Fibroblast of skin of scalp (primary cell): ENCODE data around the gene ZNF526.
"Not testable (repeated sequence)": the region's sequence is repeated elsewhere in the genome, so short reads cannot be mapped to it uniquely, and the experiment has no call there.

ENCODE experiments used
- DNase-seq: peaks from one replicate; pipeline ENCODE4 v3.0.0-alpha.2; 2013

The ZNF526 gene

DNA sequence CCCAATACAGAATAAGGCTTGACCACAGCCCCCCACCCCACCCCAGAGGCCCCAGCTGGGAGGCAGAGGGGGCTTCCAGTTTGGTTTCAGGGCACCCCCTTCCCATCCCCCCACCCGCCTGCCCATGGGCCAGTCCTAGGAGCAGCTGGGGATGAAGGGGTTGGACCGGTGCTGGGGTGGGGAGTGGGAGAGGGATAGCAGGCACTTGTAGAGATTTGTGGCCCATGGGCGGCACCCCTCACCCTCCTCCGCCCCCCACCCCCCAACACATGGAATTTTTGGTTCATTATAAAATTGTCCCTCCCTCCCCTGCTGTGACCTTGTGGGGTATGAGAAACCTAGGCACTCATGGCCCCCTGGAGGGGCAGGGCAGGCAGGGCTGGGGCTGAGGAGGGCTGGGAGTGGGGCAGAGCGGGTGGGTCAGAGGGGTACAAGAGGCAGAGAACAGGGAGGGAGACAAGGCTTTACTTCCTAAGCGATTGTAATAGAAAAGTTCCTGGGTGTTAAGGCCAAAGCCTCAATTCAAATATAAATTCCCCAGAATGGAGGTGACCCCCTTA lies 27.6 kb downstream of the ZNF526 start:
- DNase-seq = no peak

GRCh38 chr19:42248270-42249148 lies 28.4 kb downstream of the ZNF526 start:
- no peak for DNase-seq

GRCh38 chr19:42249149-42249750 lies 29.1 kb downstream of the ZNF526 start:
- no peak for DNase-seq

GRCh38 chr19:42249769-42250168 lies 29.7 kb downstream of the ZNF526 start:
- DNase-seq = no peak

- no peak for DNase-seq
Observed at GRCh38 chr19:42250183-42250665, 30.1 kb downstream of the ZNF526 start.

DNA sequence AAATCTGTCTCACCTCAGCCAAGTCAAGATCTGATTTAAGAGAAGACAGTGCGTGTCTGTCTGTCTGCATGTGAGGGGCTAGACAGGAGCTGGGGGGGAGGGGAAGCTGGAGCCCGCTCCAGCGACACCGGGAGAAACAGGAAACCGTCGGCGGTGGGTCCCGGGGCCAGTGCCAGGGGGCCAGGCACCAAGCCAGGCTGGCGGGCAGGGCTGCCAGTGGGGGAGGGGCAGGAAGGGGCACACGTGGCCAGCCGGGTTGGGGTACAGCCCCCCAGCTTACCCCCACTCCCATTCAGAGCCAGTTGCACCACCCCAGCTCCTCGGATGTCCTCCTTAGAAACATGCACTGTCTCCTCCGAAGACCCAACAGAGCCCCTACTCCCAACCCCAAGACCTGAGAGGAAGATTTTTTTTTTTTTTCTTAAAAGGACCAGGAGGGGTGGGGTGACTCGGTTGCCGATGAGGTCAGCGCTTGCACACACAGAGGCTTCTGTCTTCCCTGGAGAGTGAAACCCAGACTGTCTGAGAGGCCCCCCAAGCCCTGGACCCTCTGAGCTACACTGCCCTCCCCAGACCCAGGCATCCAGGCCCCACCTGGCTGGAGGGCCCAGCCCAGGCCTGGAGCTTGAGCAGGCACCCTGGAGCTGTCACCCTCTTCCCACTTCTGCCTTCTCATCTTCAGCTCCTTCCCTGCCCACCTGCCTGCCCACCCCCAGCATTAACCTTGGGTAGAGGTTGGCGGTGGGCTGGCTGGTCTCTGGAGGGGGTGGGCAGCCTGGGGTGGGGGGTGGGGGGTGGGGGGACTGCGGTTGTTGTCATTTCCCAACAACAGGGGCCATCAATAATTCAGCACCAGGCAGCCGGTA lies 30.8 kb downstream of the ZNF526 start:
- DNase-seq = peak; percentile 52

- DNase-seq = no peak
Observed at GRCh38 chr19:42251572-42252358, 31.7 kb downstream of the ZNF526 start.

- DNase-seq = peak; percentile 47
Observed at GRCh38 chr19:42252365-42253244, 32.5 kb downstream of the ZNF526 start.

- DNase-seq = peak; percentile 64
Observed at GRCh38 chr19:42253245-42254088, 33.4 kb downstream of the ZNF526 start.

- DNase-seq = peak; percentile 69
Observed at GRCh38 chr19:42254089-42254849, 34.2 kb downstream of the ZNF526 start.

DNA sequence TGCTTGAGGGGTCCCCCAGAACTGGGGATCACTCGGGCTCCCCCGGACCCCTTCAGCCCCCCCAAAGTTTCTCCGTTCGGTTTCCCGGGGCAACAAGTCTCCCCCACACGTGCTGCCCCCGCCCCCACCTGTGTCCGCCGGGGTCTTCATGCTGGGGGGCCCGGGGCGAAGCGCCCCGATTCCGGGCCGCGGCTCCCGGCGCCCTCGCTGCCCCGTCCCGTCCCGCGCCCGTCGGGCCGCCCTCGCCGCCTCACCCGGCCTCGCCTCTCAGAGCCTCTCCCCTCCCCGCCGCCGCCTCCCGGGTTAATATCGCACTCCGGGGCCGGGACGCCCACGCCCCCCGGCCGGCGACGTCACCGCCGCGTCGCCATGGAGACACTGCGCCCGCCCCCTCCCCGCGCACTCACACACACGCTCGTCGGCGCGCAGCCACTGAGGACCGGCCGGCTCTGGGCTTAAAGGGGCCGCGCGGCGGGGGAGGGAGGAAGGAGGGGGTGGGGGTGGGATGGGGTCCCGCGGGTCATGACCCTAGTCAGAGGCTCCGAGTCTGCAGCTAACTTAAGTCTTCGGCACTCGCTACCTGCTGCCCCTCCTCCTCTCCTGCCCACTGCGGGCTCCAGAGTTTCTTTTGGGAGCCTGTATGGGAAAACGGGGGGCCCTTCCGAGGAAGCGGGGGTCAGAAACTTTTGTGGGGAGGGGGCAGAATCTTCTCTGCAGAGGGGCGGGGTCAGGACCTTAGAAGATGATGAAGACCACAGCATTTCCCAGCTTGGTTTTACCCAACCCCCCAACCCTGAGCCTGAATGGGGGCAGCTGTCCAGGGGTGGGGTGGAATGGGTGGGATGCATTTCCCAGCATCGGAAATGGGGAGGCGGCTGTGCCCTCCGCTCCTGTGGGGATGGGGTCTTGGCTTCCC lies 35.0 kb downstream of the ZNF526 start, which contains the start of gene ERF:
TSS of gene ERF (minus strand) at position 279 of the 916 bp plus-strand sequence. CDS start at position 150, 129 bp downstream.
- DNase-seq = peak; percentile 92

DNA sequence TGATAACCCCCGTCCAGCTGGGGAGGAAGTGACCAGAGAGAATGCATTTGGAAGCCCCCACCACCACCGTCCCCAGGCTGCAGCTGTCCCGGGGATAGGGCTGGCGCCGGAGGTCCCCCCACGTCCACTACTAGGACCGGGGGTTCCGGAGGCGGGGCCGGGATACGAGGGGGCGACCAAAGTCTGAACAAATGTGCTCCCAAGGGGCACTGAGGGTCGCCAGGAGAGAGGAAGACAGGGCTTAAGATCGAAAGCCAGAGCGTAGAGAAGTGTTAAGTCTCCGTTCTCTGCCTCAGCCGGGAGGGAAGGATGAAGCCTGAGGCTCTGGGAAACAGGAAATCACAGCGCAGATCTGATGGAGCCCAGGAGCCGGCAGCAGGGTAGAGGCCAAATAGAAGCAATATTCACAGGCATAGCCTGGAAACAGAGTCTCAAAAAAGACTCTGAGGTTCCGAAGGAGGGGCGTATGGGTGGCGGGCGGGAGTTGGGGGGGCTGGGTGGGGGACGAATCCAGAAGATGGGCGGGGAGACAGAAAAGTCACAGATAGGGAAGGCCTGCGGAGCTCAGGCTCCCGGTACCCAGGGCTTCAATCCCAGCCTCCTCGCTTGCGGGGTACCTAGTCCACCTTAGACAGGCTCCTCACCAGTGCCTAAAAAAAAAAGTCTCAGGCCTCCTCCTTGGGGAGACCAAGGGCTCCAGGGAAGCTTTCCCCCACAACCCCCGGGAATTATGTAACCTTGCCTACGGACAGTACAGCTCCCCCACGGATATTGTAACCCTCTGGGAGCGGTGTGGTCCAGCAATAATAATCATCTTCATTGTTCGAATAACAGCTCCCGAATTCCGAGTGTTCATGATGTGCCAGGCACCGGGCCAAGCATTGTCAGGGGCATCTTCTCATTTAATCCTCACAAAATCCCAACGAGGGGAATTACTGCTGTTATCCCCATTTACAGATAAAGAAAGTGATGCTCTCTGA lies 35.9 kb downstream of the ZNF526 start:
- DNase-seq = peak; percentile 80

DNA sequence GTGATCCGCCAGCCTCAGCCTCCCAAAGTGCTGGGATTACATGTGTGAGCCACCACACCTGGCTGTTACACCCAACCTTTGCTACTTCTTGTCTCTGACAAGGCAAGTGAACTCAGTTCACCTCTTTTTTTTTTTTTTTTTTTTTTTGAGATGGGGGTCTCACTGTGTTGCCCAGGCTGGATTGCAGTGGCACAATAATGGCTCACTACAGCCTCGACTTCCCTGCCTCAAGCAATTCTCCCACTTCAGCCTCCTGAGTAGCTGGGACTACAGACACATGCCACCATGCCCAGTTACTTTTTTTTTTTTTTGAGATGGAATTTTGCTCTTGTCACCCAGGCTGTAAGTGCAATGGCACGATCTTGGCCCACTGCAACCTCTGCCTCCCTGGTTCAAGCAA lies 37.7 kb downstream of the ZNF526 start:
- DNase-seq = not testable (repeated sequence)

DNA sequence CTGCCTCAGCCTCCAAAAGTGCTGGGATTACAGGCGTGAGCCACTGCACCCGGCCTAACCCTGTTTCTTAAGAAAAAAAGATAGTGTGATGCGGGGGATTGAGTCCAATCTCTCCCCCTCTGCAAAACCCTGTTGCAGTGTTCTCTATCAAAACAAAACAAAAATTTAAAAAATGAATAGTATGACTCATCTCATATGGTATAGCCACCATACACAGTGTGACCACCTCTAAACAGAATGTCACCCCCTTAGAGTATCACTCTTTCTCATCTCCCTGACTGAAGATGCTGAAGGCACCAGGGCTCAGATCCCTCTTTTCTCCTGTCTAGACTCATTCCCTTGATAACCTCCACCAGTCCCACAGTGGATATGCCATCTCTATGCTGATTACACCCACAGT lies 41.7 kb downstream of the ZNF526 start:
- DNase-seq = peak; percentile 59

GRCh38 chr19:42266105-42266504 lies 46.0 kb downstream of the ZNF526 start:
- DNase-seq = not testable (repeated sequence)

DNA sequence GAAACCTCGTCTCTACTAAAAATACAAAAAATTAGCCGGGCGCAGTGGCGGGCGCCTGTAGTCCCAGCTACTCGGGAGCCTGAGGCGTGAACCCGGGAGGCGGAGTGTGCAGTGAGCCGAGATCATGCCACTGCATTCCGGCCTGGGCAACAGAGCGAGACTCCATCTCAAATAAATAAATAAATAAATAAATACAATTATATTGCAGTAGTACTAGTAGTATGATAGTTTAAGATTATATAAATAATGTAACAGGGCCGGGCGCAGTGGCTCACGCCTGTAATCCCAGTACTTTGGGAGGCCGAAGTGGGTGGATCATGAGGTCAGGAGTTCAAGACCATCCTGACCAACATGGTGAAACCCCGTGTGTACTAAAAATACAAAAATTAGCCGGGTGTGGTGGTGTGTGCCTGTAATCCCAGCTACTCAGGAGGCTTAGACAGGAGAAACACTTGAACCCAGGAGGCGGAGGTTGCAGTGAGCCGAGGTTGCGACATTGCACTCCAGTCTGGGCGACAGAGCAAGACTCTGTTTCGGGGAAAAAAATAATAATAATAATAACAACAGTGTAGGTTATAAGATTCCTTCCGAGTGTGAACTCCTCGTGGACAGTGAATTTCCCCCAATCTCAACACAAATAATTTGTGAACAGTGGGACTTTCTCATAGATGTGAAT lies 47.0 kb downstream of the ZNF526 start:
- not testable (repeated sequence) for DNase-seq
